Stimulated activated CD4-positive, alpha-beta T cell treated with anti-CD3 and anti-CD28 coated beads, Interleukin-4, amount 100 ng/mL, for 24 hours (primary cell): ENCODE results near the gene CNTN5.

Experiments
- DNase-seq: peaks from one replicate; pipeline ENCODE4 v3.0.0-alpha.2; 2020

Gene CNTN5

DNA sequence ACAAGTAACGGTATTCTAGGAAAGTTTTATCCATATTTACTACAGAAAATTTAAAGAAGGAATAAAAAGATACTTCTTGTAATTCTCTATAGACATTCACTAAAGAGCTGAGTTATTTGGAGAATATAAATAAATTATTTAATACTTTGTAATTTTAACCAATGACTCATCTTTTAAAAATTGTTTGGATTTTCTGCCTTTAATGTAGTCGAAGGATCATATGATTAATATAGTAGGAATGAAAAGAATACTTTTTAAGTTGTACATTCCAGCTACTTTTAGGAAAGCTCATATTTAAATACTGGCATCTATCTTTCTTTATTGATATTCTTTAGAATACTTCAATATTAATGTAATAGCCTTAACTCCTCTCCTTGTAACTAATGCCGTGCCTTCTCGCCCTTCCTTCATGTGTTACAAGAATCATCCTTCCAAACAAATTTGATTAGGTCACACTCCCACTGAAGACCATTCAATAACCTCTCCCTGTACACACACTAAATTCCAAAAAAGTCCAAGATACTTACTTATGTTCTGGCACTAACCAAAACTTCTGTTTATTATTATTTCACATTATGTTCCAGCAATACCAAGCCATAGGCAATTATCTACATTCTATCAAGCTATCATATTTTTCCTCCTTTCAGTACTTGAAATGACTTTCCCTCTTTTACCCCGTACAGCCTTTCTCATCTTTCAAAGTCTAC, 501.9 kb downstream of the CNTN5 start:
- no peak for DNase-seq

DNA sequence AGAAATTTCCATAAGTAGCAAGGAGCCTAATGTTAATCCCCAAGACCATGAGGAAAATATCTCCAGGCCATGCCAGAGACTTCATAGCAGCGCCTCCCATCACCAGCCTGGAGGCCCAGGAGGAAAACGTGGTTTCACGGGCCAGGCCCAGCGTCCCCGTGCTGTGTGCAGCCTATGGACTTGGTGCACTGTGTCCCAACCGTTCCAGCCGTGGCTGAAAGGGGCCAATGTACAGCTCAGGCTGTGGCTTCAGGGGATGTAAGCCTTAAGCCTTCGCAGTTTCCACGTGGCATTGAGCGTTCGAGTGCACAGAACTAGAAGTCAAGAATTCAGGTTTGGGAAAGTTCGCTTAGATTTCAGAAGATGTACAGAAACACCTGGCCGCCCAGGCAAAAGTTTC, 510.7 kb downstream of the CNTN5 start:
- no peak for DNase-seq

DNA sequence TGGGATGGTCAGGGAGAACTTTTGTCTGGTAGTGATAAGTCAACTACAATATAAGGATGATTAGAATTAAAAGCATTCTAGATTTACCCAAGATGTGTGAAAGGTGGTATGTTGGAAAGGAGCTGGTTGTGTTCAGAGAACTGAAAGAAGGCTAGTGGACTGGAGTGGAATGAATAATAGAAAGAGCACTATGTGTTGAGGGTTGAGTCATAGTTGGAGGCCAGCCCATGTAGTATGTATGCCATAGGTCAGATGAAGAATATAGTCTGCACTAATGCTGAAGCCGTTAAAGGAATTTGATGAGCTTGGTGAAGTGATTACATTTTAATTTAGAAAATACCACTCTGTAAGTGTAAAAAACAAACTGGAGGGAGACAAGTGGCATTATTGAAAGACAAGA, 514.1 kb downstream of the CNTN5 start:
- no peak for DNase-seq

DNA sequence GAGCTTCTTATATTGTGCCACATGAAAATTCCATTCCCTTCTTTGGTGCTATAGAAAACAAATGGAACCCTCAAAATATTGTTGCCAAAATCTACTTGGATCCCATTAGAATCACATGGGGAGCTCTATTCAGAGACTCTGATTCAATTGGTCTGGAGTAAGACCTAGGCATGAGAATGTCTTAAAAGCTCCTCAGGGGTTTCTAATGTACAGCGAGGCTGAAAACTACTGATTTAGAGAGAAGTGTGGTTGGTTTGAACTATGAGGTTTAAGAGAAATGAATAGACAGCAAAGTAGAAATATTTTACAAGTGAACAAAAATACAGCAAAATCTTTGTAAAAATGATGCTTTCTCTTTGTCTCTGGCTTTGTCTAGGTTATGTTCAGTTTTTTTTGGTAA, 514.7 kb downstream of the CNTN5 start:
- DNase-seq = no peak

DNA sequence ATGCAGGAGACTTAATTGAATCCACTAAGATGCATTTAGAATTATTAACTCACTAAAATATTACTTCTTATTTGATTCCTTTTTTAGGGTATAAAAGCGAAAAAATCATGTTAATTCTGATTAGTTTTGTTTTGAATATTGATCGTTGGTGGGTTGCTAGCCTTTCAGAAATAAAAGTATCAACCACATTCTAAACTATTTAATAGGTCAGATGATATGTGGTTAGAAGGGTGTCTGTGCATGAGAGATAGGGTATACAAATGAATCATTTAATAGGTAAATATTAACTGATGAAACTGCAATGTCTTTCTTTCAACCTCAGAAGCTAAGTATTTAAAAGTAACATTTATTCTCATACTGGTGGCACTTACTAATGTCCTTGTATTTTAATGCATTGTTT, 515.1 kb downstream of the CNTN5 start:
- DNase-seq = no peak

DNA sequence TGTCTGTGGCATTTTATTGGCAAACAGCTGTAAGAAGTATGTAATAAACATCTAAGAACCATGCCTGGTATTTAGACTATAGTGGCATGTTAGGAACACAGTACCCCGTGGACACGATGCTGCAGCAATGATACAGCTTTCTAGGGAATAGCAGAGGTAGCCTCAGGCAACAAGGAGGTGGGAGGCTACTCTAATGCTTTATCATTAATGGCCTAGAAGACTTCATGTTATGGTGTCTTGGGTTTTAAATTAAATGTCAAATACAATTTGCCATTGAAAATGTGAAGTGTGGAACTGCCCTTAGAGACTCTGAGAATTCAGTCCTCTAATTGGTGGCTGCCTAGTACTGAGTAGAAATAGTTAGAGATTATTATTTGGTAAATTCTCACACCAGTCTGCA, 516.9 kb downstream of the CNTN5 start:
- DNase-seq = no peak

DNA sequence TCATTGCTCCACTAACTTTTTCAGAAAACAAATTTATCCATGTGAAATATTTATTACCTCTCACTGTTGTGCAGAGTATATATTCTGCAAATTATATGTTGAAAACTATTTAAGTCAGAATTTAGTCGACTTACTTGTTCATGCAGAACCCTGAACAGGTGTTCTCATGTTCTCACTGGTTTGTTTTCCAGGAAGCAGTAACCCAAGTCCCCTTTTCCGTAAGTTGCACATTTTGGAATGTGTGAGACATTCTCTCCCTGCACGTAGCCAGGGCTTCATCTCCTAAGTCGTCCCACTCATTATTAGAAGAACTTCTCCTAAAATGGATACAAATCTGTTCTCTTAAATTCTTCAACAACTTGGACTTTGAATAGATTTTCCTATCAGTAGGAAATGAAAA, 524.9 kb downstream of the CNTN5 start:
- no peak for DNase-seq

DNA sequence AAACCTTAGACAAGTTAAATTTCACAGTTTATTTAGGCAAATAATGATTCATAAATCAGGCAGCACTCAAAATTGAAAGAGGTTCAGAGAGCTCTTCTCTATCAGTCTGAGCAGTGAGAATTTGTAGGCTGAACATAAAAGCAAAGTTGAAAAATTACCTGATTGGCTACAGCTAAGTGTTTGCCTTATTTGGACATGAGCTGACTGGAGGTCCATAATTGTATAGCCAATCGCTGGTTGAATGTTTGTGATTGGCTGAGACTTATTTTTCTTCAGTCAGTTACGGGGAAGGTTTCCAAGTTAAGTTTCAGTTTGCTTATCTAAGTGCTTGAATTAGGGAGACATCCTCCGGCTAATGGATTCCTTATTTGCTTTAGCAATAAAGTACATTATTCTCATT, 527.5 kb downstream of the CNTN5 start:
- DNase-seq = no peak

DNA sequence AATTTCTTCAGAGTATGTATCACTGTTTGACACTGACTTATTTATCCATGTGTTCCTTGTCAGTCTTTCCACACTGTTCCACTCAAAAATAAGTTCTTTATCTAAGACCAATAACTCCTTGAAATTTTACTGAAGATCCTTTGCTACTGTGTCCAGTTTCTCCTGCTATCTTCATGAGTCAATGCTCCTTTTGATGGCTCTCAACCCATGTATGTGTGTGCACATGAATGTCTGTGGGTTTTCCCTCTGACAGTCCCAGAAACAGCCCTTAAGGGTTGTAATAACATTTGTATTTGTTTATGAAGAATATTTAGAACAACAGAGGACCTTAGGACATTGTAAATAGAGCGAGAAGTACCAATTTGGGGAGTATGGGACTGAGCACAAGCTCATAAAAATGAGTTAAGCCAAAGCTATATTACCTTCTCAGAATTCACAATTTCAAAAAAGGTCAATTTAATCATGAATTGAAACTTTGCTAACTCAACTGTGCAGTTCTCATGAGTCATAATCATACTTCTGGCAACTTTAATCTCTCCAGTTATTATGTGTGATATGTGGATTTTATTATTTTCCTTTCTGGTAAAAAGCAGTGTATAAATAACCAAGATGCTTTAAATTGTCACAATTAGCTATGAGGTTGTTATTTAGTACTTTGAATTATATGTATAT, 533.6 kb downstream of the CNTN5 start:
- no peak for DNase-seq

DNA sequence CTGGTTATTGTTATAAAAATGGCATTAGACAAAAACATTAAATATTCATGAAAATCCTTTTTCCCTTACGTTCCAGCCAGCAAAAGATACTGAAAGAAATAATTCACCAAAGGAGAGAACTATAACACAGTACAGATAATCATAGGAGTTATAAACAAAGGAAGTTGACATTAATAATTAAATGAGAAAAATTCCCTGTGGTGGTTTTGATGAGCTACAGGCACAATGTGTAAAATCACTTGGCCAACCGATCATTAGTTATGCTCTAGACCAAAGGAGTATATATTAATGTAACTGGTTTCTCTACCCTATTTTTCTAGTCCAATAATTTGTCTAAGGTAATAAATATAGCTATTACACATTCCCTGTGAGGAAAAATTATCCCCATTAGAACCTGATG, 534.7 kb downstream of the CNTN5 start:
- no peak for DNase-seq

DNA sequence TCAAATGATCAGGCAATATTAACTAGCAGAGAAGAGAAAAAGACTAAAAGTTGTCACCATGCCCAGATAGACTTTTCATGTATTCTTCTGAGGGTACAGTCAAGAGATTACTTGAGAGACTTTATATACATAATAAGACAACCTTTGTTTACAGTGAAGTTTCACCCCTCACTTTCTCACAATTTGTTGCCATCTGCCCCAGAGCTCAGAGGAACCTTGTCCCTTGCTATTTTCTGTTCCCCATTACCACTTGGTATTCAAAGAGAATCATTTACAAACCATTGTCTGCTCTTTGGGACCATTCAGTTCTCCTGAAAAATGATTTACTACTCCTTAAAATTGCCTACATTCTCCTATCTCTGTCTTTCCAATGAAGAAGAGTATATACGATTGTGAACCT, 544.6 kb downstream of the CNTN5 start:
- no peak for DNase-seq

DNA sequence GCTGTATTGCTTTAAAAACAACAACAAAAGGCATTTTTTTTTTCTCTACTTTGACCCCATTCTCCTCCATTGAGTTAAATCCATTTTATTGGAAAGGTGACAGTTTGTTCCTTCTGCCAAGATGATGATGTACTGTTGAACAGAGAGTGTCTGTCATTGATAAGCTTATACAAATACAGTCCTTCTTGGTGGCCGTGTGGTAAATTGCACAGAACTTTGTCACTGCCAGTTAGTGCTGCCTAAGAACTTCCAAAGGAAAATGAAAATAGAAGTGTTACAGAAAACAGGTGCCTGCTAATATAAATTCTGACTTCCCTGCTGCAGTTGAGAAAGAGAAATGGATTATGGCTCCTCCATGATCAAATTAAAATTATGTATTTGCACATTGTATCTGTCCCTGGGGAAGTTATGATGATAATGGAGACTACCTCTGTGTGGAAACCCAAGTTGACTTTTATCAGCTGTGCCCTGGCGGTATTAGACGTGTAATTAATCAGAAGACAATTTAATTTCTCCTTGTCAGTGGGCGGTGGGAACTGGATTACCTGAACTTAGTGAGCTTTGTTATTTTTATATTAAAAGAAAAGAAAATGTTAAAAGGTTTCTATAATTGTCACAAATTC, 546.7 kb downstream of the CNTN5 start:
- no peak for DNase-seq

DNA sequence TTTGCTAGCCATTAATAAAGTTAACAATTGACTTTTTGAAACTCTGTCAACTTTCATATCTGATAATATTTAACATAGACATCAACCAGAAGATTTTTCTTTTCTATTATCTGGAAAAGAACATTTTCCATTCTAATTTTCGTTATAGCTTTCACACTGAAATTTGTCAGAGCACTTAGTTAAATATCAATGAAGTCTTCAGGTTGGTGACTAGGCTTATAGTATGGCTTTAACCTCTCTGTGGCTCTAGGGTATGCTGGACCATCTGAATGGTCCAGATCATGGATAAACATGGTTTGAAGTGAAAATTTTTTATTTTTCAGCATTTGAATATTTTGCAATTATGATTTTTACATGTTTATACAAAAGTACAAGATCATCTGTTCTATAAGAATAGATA, 548.1 kb downstream of the CNTN5 start:
- no peak for DNase-seq

DNA sequence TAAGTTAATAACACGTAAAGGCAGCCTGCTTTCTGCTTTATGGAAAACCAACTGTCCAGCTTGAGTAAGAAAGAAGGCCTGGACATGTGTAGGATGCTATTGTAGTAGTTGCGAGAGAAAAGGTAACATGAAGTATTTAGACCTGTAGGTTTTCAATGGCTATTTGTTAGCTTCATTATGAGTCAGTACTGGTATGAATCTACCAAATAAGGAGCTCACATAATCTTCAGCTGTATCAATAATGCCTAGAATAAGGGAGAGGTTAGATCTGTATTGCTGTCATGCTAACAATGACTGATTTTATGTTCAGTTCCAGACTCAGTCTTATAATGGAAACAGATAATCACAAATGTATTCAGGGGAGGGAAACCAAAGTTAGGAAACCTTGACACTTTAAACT, 550.3 kb downstream of the CNTN5 start:
- no peak for DNase-seq

DNA sequence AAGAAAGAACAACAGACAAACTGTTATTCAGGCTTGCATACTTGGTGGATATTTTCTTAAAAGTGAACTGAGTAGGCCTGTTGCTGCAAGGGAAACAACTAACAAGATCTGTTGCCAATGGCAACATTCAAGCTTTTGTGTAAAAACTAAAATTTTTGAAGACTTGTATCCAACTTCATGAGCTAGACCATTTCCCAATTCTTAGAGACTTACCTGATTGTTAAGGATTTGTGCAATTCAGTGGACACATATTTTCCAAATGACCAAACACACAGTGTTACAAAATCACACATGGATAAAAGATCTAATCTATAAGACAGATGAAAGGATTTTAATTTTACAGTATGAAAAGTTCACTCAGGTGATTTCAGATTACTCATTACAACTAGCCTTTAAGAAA, 564.1 kb downstream of the CNTN5 start:
- no peak for DNase-seq

DNA sequence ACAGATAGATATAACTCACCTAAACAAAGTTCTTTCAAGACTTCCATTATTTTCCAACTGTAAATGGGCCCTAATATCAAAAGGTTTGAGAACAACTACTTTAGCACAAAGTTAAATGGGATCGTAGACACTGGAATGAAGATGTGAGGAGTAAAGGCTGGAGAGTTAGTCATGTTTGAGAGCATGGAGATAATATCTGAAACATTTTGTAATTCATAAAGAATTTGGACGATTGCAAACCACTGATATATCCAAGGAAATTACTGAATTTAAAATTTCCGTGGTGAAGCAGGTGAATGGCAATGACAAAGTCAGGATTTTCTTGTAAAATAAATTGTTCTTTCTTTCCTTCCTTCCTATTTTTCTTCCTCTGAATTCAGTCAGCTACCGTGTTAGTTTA, 564.9 kb downstream of the CNTN5 start:
- no peak for DNase-seq

DNA sequence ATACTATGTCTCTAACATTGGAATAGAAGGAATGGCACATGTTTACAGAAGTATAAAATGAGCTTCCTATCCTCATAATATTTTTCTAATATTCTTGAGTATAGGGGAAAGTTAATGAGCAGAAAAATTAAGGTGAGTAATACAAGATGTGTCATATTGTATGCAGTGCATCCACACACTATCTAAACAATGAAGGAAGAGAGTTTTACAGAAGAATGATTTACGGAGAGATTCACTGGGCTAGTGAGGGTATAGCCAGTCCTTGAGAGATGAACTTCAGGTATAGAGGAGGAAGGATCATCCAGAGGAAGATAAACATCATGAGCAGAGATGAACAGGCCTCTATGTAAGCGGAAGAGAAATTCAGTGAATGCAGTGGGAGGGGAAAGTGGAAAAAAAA, 569.0 kb downstream of the CNTN5 start:
- no peak for DNase-seq

DNA sequence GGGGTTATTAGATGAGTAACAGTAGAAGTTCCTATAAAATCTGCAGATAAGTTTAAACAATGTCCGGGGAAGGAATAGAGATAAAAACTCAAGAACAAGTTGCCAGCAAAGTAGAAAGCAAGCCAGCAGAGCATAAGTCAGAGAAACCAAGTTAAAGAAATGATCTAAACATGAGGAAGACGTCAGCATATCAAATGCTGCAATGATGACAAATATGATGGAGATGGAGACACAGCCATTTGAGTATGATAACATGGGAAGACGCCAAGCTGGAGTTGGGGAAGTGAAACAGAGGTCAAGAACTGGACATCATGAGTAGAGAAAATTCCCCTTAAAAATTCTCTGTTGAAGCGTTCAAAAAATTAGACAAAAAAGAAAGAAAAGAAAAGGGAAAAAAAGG, 571.5 kb downstream of the CNTN5 start:
- DNase-seq = no peak

DNA sequence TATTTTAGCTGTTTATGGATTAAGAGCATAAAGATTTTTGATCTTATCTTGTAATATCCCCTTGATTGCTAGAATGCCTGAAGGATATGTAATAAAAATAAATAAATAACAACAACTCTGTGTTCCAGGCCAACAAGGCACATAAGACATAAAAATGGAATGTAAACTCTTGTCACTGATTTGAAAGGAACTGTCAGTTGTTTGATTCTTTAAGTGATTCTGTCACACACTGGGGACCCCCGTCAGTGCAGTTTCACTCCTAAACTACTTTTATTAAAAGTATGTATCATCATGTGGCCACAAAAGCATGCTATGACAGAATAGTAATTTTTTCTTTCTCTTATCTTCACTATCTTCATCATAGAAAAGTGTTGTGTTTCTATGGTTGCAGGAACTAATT, 572.4 kb downstream of the CNTN5 start:
- no peak for DNase-seq

DNA sequence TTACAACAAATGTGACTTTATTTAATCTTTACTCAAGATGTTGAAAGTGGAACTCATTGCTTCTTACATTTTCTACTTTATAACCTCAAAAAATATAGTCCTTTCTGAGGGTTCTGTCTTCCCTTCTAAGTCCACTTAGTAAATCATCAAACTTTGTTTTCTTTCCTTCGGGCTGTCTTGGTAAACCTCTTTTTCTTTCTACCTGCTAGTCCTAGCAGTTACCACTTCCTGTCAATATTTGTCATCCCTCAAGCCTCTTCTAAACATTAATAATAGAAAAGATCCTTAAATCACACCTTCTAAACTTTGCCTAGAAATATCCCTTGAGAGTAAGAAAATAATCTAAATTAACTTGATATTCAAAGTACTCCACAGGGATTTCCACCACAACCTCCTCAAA, 580.4 kb downstream of the CNTN5 start:
- no peak for DNase-seq

DNA sequence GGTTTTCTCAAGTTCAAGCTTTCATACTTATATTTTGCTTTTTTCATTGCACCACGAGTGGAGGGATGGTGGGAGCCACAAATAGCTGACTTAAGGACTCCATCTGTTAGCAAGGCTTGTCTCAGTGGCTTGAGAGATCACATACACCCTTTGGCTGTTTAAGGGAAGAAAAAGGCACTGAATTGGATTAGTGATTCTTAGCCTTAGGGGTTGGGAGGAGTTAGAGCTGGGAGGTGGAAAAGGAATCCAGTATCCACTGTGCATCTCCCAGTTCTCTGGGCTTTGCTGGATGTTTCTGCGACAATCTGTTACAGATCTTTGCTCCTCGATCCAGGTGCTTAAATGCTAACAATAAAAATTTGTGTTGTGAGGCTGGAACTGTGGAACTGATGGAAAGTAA, 593.6 kb downstream of the CNTN5 start:
- no peak for DNase-seq

DNA sequence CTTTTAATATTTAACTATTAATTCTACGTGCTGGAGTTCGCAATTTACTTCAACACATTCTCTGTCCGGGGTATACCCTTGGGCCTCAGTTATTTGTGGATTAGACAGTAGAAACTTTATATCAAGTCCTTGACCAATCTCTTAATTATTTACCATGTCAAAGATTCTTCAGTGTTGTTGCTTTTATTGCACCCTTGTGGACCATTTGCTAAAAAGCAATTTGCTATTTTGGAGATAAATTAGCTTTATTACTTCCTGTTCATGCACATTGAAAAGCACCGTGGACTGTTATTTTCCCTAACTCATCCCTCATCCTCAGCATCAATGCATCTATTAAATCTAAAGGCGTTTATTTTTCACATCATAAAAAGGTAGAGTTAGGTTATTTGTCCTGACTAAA, 609.9 kb downstream of the CNTN5 start:
- no peak for DNase-seq

DNA sequence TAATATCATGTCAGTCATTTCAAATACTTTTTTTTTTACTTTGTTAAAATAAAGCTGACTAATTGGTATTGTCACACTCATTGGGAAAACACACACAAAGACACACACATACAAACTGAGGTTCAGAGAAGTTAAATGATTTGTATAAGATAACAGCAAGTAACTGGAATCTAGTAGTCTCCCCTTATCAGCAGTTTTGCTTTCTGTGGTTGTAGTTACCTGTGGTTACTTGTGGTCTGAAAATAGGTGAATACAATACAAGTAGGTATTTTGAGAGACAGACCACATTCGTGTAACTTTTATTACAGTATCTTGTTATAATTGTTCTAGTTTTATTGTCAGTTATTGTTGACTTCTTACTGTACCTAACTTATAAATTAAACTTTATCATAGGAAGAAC, 610.9 kb downstream of the CNTN5 start:
- DNase-seq = no peak

DNA sequence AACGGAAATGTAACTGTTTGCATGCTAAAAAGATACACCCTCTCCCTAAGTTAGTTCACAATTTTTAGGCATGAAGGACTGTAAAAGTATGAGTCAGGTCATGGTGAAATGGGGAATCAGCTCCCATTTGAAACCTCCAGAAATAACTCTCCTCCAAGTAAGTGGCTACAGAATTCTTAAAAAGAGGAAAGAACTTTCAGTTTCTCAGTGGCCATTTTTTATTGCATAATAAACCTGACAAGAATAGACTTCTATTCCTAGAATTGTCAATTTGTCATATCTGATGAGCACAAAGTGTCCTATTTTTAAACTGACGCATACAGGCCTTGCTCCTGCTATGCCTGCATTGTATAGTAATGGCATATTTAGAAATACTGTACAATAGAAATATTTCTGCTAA, 612.2 kb downstream of the CNTN5 start:
- DNase-seq = no peak

DNA sequence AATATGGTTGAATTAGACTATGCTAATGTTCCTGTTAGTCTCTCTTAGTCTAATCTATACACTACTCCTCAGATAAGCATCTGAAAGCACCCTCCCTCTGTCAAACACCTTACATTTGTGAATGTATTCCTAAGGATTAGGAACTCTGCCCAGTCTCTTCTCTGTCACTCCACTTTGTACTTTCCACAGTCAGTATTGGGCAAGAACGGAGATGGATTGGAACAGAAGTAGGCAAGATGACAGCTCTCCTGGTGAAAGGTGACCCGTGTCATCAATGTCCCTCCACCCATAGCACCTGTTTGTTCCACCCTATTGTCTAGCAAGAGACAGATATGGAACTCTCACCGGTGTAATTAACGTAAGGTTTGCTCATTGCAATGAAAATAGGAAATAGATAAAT, 613.8 kb downstream of the CNTN5 start:
- DNase-seq = no peak
